H9 (cell line): ENCODE measurements around the gene PDE5A. TPM values are rescaled to one million over a fixed set of nuclear protein-coding genes. Genes with fewer than 3 reads are reported as not detected.

Experiments used
- DNase-seq: peaks from one replicate; pipeline ENCODE4 v3.0.0-alpha.2; 2017
- H2AFZ ChIP-seq: one replicate; pipeline ENCODE4 v1.6.1; 2013; ENCODE audit warnings: mild to moderate bottlenecking, low read length, control low read depth, moderate library complexity
- H2AK5ac ChIP-seq: 2 replicates; pipeline ENCODE4 v1.6.1; 2013; ENCODE audit warnings: low read length, control low read depth, mixed read lengths; ENCODE audit not compliant: insufficient read length
- H2BK120ac ChIP-seq: one replicate; pipeline ENCODE4 v1.6.1; 2013; ENCODE audit warnings: low read depth, mild to moderate bottlenecking, low read length, control low read depth, inconsistent platforms; ENCODE audit not compliant: poor library complexity, severe bottlenecking
- H2BK12ac ChIP-seq: 2 replicates; pipeline ENCODE4 v1.6.1; 2013; ENCODE audit warnings: low read length, control low read depth, mixed read lengths, low read depth; ENCODE audit not compliant: insufficient read length
- H2BK15ac ChIP-seq: 2 replicates; pipeline ENCODE4 v1.6.1; 2013; ENCODE audit warnings: low read depth, low read length, control low read depth
- H2BK20ac ChIP-seq: one replicate; pipeline ENCODE4 v1.6.1; 2013; ENCODE audit warnings: low read depth, mild to moderate bottlenecking, low read length, control low read depth, inconsistent platforms; ENCODE audit not compliant: poor library complexity, severe bottlenecking
- H2BK5ac ChIP-seq: 2 replicates; pipeline ENCODE4 v1.6.1; 2013; ENCODE audit warnings: low read length, control low read depth, mixed read lengths; ENCODE audit not compliant: insufficient read length
- H3K14ac ChIP-seq: 2 replicates; pipeline ENCODE4 v1.6.1; 2013; ENCODE audit warnings: low read length, control low read depth; ENCODE audit not compliant: insufficient read depth
- H3K18ac ChIP-seq: 2 replicates; pipeline ENCODE4 v1.6.1; 2013; ENCODE audit warnings: low read depth, mild to moderate bottlenecking, mixed read lengths, low read length, control low read depth; ENCODE audit not compliant: insufficient read length
- H3K23ac ChIP-seq: 2 replicates; pipeline ENCODE4 v1.6.1; 2013; ENCODE audit warnings: low read length, control low read depth, mixed read lengths, low read depth; ENCODE audit not compliant: insufficient read length
- H3K23me2 ChIP-seq: 2 replicates; pipeline ENCODE4 v1.6.1; 2013; ENCODE audit warnings: low read depth, mild to moderate bottlenecking, mixed read lengths, low read length, control low read depth; ENCODE audit not compliant: insufficient read length, poor library complexity, severe bottlenecking
- H3K27ac ChIP-seq: 2 replicates; pipeline ENCODE4 v1.5.1; 2013; ENCODE audit warnings: low read length, control low read depth, mixed read lengths, low read depth; ENCODE audit not compliant: insufficient read length
- H3K27me3 ChIP-seq: 2 replicates; pipeline ENCODE4 v1.6.1; 2013; ENCODE audit warnings: low read length, control low read depth, inconsistent platforms; ENCODE audit not compliant: insufficient read depth
- H3K4ac ChIP-seq: 2 replicates; pipeline ENCODE4 v1.6.1; 2013; ENCODE audit warnings: low read depth, mild to moderate bottlenecking, control low read depth, inconsistent platforms, low read length, moderate library complexity
- H3K4me1 ChIP-seq: 2 replicates; pipeline ENCODE4 v1.6.1; 2013; ENCODE audit warnings: low read length, control low read depth, inconsistent platforms; ENCODE audit not compliant: insufficient read depth
- H3K4me2 ChIP-seq: 2 replicates; pipeline ENCODE4 v1.6.1; 2013; ENCODE audit warnings: low read length, control low read depth, mixed read lengths; ENCODE audit not compliant: insufficient read length, insufficient read depth
- H3K56ac ChIP-seq: 2 replicates; pipeline ENCODE4 v1.6.1; 2013; ENCODE audit warnings: low read depth, mild to moderate bottlenecking, mixed read lengths, low read length, control low read depth; ENCODE audit not compliant: insufficient read length
- H3K79me1 ChIP-seq: 2 replicates; pipeline ENCODE4 v1.6.1; 2013; ENCODE audit warnings: low read depth, mild to moderate bottlenecking, moderate library complexity, low read length, control low read depth, inconsistent platforms; ENCODE audit not compliant: insufficient read depth, poor library complexity, severe bottlenecking
- H3K79me2 ChIP-seq: 2 replicates; pipeline ENCODE4 v1.6.1; 2013; ENCODE audit warnings: low read length, control low read depth, inconsistent platforms; ENCODE audit not compliant: insufficient read depth
- H3K9ac ChIP-seq: 2 replicates; pipeline ENCODE4 v1.6.1; 2013; ENCODE audit warnings: low read length, control low read depth, mixed read lengths; ENCODE audit not compliant: insufficient read length; ENCODE audit errors: extremely low read depth
- H3K9me3 ChIP-seq: one replicate; pipeline ENCODE4 v1.6.1; 2013; ENCODE audit warnings: low read depth, low read length, inconsistent platforms; ENCODE audit not compliant: control insufficient read depth
- H3T11ph ChIP-seq: one replicate; pipeline ENCODE4 v1.6.1; 2013; ENCODE audit warnings: mild to moderate bottlenecking, low read length, control low read depth, inconsistent platforms
- H4K20me1 ChIP-seq: one replicate; pipeline ENCODE4 v1.6.1; 2013; ENCODE audit not compliant: control insufficient read depth, insufficient read length, insufficient read depth
- H4K5ac ChIP-seq: 2 replicates; pipeline ENCODE4 v1.6.1; 2013; ENCODE audit warnings: low read depth, mild to moderate bottlenecking, mixed read lengths, low read length, control low read depth; ENCODE audit not compliant: insufficient read length
- H4K8ac ChIP-seq: replicated peaks from 2 replicates; pipeline ENCODE4 v1.6.1; 2013; ENCODE audit warnings: low read length, control low read depth, mixed read lengths, low read depth; ENCODE audit not compliant: insufficient read length
- H4K91ac ChIP-seq: 2 replicates; pipeline ENCODE4 v1.6.1; 2013; ENCODE audit warnings: low read depth, mild to moderate bottlenecking, moderate library complexity, mixed read lengths, low read length, control low read depth; ENCODE audit not compliant: insufficient read length
- H3K27ac Mint-ChIP-seq, 3 experiments: 2 replicates in 2 of 3; 3 replicates in 1 of 3; pipeline ENCODE4 v1.8.0; 2020 to 2021; ENCODE audit warnings: mixed read lengths in 3 of 3, mild to moderate bottlenecking in 1 of 3, moderate library complexity in 1 of 3
- H3K27me3 Mint-ChIP-seq: 2 replicates; pipeline ENCODE4 v1.8.0; 2021; ENCODE audit warnings: low read depth, mild to moderate bottlenecking, moderate library complexity, mixed read lengths
- H3K36me3 Mint-ChIP-seq, 3 experiments: 2 replicates in 2 of 3; 3 replicates in 1 of 3; pipeline ENCODE4 v1.8.0; 2020 to 2021; ENCODE audit warnings: low read depth in 3 of 3, mixed read lengths in 3 of 3; ENCODE audit not compliant: insufficient read depth in 1 of 3
- H3K4me1 Mint-ChIP-seq, 2 experiments: 2 replicates each; pipeline ENCODE4 v1.8.0; 2020; ENCODE audit warnings: mixed read lengths in 2 of 2
- H3K4me3 Mint-ChIP-seq, 2 experiments: 2 replicates in 1 of 2; 3 replicates in 1 of 2; pipeline ENCODE4 v1.8.0; 2020 to 2021; ENCODE audit warnings: mild to moderate bottlenecking in 2 of 2, mixed read lengths in 2 of 2, moderate library complexity in 1 of 2
- H3K9me3 Mint-ChIP-seq, 2 experiments: 2 replicates in 1 of 2; 3 replicates in 1 of 2; pipeline ENCODE4 v1.8.0; 2020; ENCODE audit warnings: mild to moderate bottlenecking in 2 of 2, mixed read lengths in 2 of 2, moderate library complexity in 1 of 2
- CTCF ChIP-seq: fragments of 200-600 bp; sonication (generic); conservative IDR thresholded peaks from 3 replicates; pipeline ENCODE4 v1.8.0; 2021; ENCODE audit warnings: antibody characterized with exemption, mild to moderate bottlenecking
- WGBS: extraction: QIAGEN DNeasy Blood & Tissue Kit; methylation state at CpG from one replicate; pipeline ENCODE4 v1.1.7; 2013; ENCODE audit warnings: missing lambda C conversion rate, low lambda C conversion rate, mixed read lengths; ENCODE audit not compliant: insufficient read length; ENCODE audit errors: extremely low coverage; 5-methylcytosine and 5-hydroxymethylcytosine counted together
- total RNA-seq: library from RNA; stranded (reverse); gene quantifications from 2 replicates; pipeline ENCODE4 v1.2.1, GENCODE V29; 2021

The PDE5A gene
- total RNA-seq, 1 experiment from 2014 or later = 15.7 TPM

DNA sequence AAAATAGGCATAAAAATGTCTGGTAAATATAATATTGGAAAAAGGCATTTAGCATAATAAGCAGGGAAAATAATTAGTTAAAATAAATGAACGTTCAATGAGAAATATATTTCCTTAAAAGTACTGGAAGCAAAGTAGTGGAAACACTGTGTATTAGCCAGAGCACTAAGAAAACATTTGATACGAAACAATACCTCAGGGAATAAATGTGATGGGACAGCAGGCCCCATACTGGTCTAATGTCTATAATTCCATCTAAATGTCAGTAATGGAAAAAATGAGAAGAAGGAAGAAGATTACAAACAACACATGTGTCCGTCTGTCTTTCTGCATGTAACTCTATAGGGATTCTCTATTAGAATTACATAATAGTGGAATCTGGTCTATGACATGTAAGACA lies 79.0 kb downstream of the PDE5A start:
- DNase-seq = no peak
- H2BK20ac ChIP-seq = no peak overlapping the region
- H2BK15ac ChIP-seq = no peak overlapping the region
- no peaks in the 10 kb centered on the region for H3K27me3 ChIP-seq
- no peak overlapping the region for H3K4me2 ChIP-seq
- no peak overlapping the region for H2AK5ac ChIP-seq
- H4K91ac ChIP-seq = no peak overlapping the region
- no peak overlapping the region for H2BK5ac ChIP-seq
- Mint-ChIP-seq H3K36me3 (peaks cover 0 to 14% (median 0%) of the 10 kb centered on the region in 3 experiments; a peak in 4 of 7 replicates), H3K27me3 (no peaks in the 10 kb centered on the region), H3K4me3 (no peak overlapping the region), H3K9me3 (no peaks in the 10 kb centered on the region), H3K4me1 (peaks cover 10 to 11% of the 10 kb centered on the region in 2 experiments), H3K27ac (peak overlapping the region in 1 of 3 experiments; percentile 25; a peak in 1 of 7 replicates)
- no peak overlapping the region for H3K9ac ChIP-seq
- no peak overlapping the region for H3K27ac ChIP-seq
- H3T11ph ChIP-seq = no peak overlapping the region
- no peak overlapping the region for H3K14ac ChIP-seq
- H3K9me3 ChIP-seq = no peaks in the 10 kb centered on the region
- no peak for TF ChIP-seq CTCF
- H3K79me2 ChIP-seq = no peaks in the 10 kb centered on the region
- no CpG with 5 or more reads among the region's 3 CpGs for WGBS
- H3K4me1 ChIP-seq = no peaks in the 10 kb centered on the region
- H3K23ac ChIP-seq = no peak overlapping the region
- no peaks in the 10 kb centered on the region for H3K23me2 ChIP-seq
- no peak overlapping the region for H2AFZ ChIP-seq
- H2BK120ac ChIP-seq = no peak overlapping the region
- H3K56ac ChIP-seq = no peak overlapping the region
- no peak overlapping the region for H2BK12ac ChIP-seq
- no peak overlapping the region for H3K18ac ChIP-seq
- no peak overlapping the region for H3K4ac ChIP-seq
- H4K8ac ChIP-seq = no peak overlapping the region
- H3K79me1 ChIP-seq = no peaks in the 10 kb centered on the region
- H4K20me1 ChIP-seq = no peaks in the 10 kb centered on the region
- H4K5ac ChIP-seq = no peak overlapping the region
